ENCODE results near the gene CEL. TPM values are rescaled to one million over a fixed set of nuclear protein-coding genes. Genes with fewer than 3 reads are reported as not detected.

Gene CEL
- total RNA-seq, 2 donors from 2014 or later = 1.7 to 3.3 TPM

DNA sequence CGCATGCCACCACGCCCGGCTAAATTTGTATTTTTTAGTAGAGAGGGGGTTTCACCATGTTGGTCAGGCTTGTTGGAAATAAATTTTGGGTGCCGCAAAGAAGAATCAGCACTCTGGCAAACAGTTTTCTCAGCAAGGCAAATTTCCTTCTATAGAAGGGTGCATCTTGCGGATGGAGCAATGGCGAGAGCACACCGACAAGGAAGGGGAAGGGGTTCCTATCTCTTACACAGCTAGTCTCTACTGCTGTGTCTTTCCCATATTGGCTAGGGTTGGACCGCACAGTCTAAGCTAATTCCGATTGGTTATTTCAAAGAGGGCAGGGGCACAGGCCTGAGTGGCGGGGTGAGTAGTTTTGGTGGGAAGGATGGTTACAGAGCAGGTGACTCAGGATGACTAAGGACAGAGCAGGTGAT is 30.3 kb upstream of the CEL start:
- TF ChIP-seq, protein P1, sequence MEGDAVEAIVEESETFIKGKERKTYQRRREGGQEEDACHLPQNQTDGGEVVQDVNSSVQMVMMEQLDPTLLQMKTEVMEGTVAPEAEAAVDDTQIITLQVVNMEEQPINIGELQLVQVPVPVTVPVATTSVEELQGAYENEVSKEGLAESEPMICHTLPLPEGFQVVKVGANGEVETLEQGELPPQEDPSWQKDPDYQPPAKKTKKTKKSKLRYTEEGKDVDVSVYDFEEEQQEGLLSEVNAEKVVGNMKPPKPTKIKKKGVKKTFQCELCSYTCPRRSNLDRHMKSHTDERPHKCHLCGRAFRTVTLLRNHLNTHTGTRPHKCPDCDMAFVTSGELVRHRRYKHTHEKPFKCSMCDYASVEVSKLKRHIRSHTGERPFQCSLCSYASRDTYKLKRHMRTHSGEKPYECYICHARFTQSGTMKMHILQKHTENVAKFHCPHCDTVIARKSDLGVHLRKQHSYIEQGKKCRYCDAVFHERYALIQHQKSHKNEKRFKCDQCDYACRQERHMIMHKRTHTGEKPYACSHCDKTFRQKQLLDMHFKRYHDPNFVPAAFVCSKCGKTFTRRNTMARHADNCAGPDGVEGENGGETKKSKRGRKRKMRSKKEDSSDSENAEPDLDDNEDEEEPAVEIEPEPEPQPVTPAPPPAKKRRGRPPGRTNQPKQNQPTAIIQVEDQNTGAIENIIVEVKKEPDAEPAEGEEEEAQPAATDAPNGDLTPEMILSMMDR (conservative IDR thresholded peaks at IDR 0.05) = no peak
- H3K36me3 ChIP-seq (ENCODE audit: control insufficient read depth, insufficient read depth, low read length) = peaks cover 25% of the 10 kb centered on the region
- peak overlapping the region; percentile 95 for H3K4me3 ChIP-seq (ENCODE audit: low read length)
- peak; percentile 62 for DNase-seq
- H3K9ac ChIP-seq (ENCODE audit: extremely low read depth, low read length, poor library complexity, severe bottlenecking) = peak overlapping the region; percentile 90
- H3K4me1 ChIP-seq (ENCODE audit: control insufficient read depth, insufficient read depth, low read length) = no peaks in the 10 kb centered on the region
- Mint-ChIP-seq H3K4me1 (peaks cover 17% of the 10 kb centered on the region), H3K27me3 (ENCODE audit: insufficient read depth) (peaks cover 3% of the 10 kb centered on the region), H3K36me3 (ENCODE audit: low read depth) (peaks cover 5% of the 10 kb centered on the region), H3K27ac (peak overlapping the region; percentile 99), H3K9me3 (no peaks in the 10 kb centered on the region), H3K4me3 (peak overlapping the region; percentile 97)
- peak overlapping the region; percentile 82 for H3K27ac ChIP-seq (ENCODE audit: low read depth, low read length)
- no peaks in the 10 kb centered on the region for H3K27me3 ChIP-seq (ENCODE audit: control insufficient read depth, insufficient read depth, low read length, poor library complexity, severe bottlenecking)
- peaks cover 12% of the 10 kb centered on the region for H3K9me3 ChIP-seq (ENCODE audit: control insufficient read depth, low read length)
- 68 to 70% methylated on average over 8 to 10 of the region's 10 CpGs for WGBS, 2 experiments (ENCODE audit: insufficient coverage in 1 of 2, insufficient read length in 1 of 2)

DNA sequence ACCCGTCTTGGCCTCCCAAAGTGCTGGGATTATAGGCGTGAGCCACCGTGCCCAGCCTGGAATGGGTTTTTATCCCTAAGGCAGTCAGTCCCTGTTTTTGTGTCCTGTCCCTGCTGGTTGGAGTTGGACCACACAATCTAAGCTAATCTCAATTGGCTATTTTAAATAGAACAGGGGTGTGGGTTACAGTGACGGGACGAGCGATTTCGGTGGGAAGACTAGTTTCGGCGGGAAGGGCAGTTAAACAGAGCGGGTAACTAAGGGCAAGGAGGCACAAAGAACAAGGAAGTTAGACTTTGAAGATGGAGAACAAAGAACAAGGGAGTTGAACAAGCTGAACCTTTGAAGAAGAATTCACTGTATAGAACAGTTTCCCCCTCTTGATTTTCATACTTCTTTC is 29.6 kb upstream of the CEL start:
- TF ChIP-seq, protein P1 (conservative IDR thresholded peaks at IDR 0.05) = no peak
- peak overlapping the region; percentile 95 for H3K4me3 ChIP-seq (ENCODE audit: low read length)
- peaks cover 17% of the 10 kb centered on the region for H3K4me1 Mint-ChIP-seq
- H3K27ac ChIP-seq (ENCODE audit: low read depth, low read length) = no peak overlapping the region
- no peak overlapping the region for H3K9ac ChIP-seq (ENCODE audit: extremely low read depth, low read length, poor library complexity, severe bottlenecking)
- peak overlapping the region; percentile 97 for H3K4me3 Mint-ChIP-seq
- no peak for DNase-seq
- H3K27me3 Mint-ChIP-seq (ENCODE audit: insufficient read depth) = peaks cover 1% of the 10 kb centered on the region
- H3K27me3 ChIP-seq (ENCODE audit: control insufficient read depth, insufficient read depth, low read length, poor library complexity, severe bottlenecking) = no peaks in the 10 kb centered on the region
- H3K27ac Mint-ChIP-seq = no peak overlapping the region
- H3K4me1 ChIP-seq (ENCODE audit: control insufficient read depth, insufficient read depth, low read length) = no peaks in the 10 kb centered on the region
- no peaks in the 10 kb centered on the region for H3K9me3 Mint-ChIP-seq
- peaks cover 12% of the 10 kb centered on the region for H3K9me3 ChIP-seq (ENCODE audit: control insufficient read depth, low read length)
- 96 to 97% methylated on average over 6 to 10 of the region's 10 CpGs for WGBS, 2 experiments (ENCODE audit: insufficient coverage in 1 of 2, insufficient read length in 1 of 2)
- H3K36me3 ChIP-seq (ENCODE audit: control insufficient read depth, insufficient read depth, low read length) = peaks cover 25% of the 10 kb centered on the region
- peaks cover 7% of the 10 kb centered on the region for H3K36me3 Mint-ChIP-seq (ENCODE audit: low read depth)

DNA sequence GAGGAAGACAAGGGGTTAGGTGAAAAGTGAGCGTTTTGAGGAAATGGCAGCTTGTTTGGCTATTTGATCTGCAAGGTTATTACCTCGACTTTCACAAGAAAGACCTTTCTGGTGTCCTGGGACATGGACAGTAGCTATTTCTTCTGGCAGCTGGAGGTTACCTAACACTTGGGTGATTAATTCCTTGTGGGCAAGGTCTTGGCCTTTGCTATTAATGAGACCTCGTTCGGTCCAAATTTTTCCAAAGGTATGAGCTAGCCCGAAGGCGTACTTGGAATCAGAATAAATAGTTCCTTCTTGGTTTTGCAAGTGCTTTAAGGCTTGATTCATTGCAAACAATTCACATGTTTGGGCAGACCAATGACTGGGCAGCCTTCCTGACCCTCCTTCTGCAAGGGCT is 26.1 kb upstream of the CEL start:
- Mint-ChIP-seq H3K4me1 (peaks cover 15% of the 10 kb centered on the region), H3K4me3 (no peak overlapping the region), H3K36me3 (ENCODE audit: low read depth) (peaks cover 12% of the 10 kb centered on the region), H3K9me3 (no peaks in the 10 kb centered on the region), H3K27me3 (ENCODE audit: insufficient read depth) (no peaks in the 10 kb centered on the region), H3K27ac (no peak overlapping the region)
- H3K9me3 ChIP-seq (ENCODE audit: control insufficient read depth, low read length) = peaks cover 12% of the 10 kb centered on the region
- no peak for DNase-seq
- H3K27ac ChIP-seq (ENCODE audit: low read depth, low read length) = no peak overlapping the region
- WGBS, 2 experiments (ENCODE audit: insufficient coverage in 1 of 2, insufficient read length in 1 of 2) = 96 to 98% methylated on average over 6 of the region's 6 CpGs
- peaks cover 46% of the 10 kb centered on the region for H3K36me3 ChIP-seq (ENCODE audit: control insufficient read depth, insufficient read depth, low read length)
- no peak overlapping the region for H3K9ac ChIP-seq (ENCODE audit: extremely low read depth, low read length, poor library complexity, severe bottlenecking)
- H3K27me3 ChIP-seq (ENCODE audit: control insufficient read depth, insufficient read depth, low read length, poor library complexity, severe bottlenecking) = no peaks in the 10 kb centered on the region
- TF ChIP-seq, protein P1 (conservative IDR thresholded peaks at IDR 0.05) = no peak
- no peaks in the 10 kb centered on the region for H3K4me1 ChIP-seq (ENCODE audit: control insufficient read depth, insufficient read depth, low read length)
- no peak overlapping the region for H3K4me3 ChIP-seq (ENCODE audit: low read length)
